Fibroblast of gingiva (primary cell): Measurements from ENCODE around the gene ZNF577.
"Not testable (repeated sequence)": the region's sequence is repeated elsewhere in the genome, so short reads cannot be mapped to it uniquely, and the experiment has no call there.

Source experiments
- DNase-seq: peaks from one replicate; pipeline ENCODE4 v3.0.0-alpha.2; 2011; ENCODE audit warnings: low read depth

Gene ZNF577

GRCh38 chr19:51887522-51888498 lies at the start of gene ZNF577:
Gene ZNF577 (minus strand): TSS chr19:51887951. CDS start chr19:51880382, 7,569 bp downstream.
- DNase-seq = peak; percentile 92

GRCh38 chr19:51931921-51932320 lies 44.2 kb upstream of the ZNF577 start:
- DNase-seq = no peak

GRCh38 chr19:51927859-51928258 lies 40.1 kb upstream of the ZNF577 start:
- no peak for DNase-seq

- peak; percentile 90 for DNase-seq
These were observed 39.3 kb upstream of the ZNF577 start, which contains the start of gene ZNF613 for GRCh38 chr19:51926784-51927741. Gene ZNF613 (plus strand): TSS chr19:51927472. CDS start chr19:51936221, 8,749 bp downstream.

GRCh38 chr19:51926426-51926783 lies 38.7 kb upstream of the ZNF577 start:
- DNase-seq = no peak

GRCh38 chr19:51921949-51922348 lies 34.2 kb upstream of the ZNF577 start:
- no peak for DNase-seq

GRCh38 chr19:51919606-51920005 lies 31.9 kb upstream of the ZNF577 start:
- no peak for DNase-seq

- DNase-seq = no peak
These were observed 28.4 kb upstream of the ZNF577 start for GRCh38 chr19:51916167-51916566.

GRCh38 chr19:51915324-51915867 lies 27.6 kb upstream of the ZNF577 start:
- no peak for DNase-seq

GRCh38 chr19:51907981-51908380 lies 20.2 kb upstream of the ZNF577 start:
- DNase-seq = not testable (repeated sequence)

GRCh38 chr19:51906108-51906507 lies 18.4 kb upstream of the ZNF577 start:
- DNase-seq = not testable (repeated sequence)

GRCh38 chr19:51905639-51906038 lies 17.9 kb upstream of the ZNF577 start:
- not testable (repeated sequence) for DNase-seq

GRCh38 chr19:51905206-51905605 lies 17.5 kb upstream of the ZNF577 start:
- no peak for DNase-seq

GRCh38 chr19:51904331-51905165 lies 16.8 kb upstream of the ZNF577 start, which contains the start of gene ZNF649:
Gene ZNF649 (minus strand): TSS chr19:51905017. CDS start chr19:51900107, 4,910 bp downstream.
- DNase-seq = peak; percentile 84

GRCh38 chr19:51903192-51903591 lies 15.4 kb upstream of the ZNF577 start:
- no peak for DNase-seq

GRCh38 chr19:51901860-51902259 lies 14.1 kb upstream of the ZNF577 start:
- DNase-seq = no peak

GRCh38 chr19:51891193-51891747 lies 3.5 kb upstream of the ZNF577 start:
- no peak for DNase-seq

GRCh38 chr19:51889934-51890333 lies 2.2 kb upstream of the ZNF577 start:
- DNase-seq = no peak

- DNase-seq = no peak
These were observed 3.0 kb downstream of the ZNF577 start for GRCh38 chr19:51884713-51885112.

GRCh38 chr19:51882518-51882917 lies 5.2 kb downstream of the ZNF577 start:
- DNase-seq = no peak

- DNase-seq = no peak
These were observed 14.7 kb downstream of the ZNF577 start for GRCh38 chr19:51873097-51873496.
